Islet of Langerhans (tissue), 1 donor: Measurements from ENCODE around the gene OPTC.
"Not testable (repeated sequence)": the region's sequence is repeated elsewhere in the genome, so short reads cannot be mapped to it uniquely, and the experiment has no call there.

Experiments used
- FAIRE-seq: peaks from one replicate; lab custom pipeline; 2011; peaks lifted over from hg19 to GRCh38; lab: Jason Lieb, UNC

Gene OPTC, protein sequence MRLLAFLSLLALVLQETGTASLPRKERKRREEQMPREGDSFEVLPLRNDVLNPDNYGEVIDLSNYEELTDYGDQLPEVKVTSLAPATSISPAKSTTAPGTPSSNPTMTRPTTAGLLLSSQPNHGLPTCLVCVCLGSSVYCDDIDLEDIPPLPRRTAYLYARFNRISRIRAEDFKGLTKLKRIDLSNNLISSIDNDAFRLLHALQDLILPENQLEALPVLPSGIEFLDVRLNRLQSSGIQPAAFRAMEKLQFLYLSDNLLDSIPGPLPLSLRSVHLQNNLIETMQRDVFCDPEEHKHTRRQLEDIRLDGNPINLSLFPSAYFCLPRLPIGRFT

DNA sequence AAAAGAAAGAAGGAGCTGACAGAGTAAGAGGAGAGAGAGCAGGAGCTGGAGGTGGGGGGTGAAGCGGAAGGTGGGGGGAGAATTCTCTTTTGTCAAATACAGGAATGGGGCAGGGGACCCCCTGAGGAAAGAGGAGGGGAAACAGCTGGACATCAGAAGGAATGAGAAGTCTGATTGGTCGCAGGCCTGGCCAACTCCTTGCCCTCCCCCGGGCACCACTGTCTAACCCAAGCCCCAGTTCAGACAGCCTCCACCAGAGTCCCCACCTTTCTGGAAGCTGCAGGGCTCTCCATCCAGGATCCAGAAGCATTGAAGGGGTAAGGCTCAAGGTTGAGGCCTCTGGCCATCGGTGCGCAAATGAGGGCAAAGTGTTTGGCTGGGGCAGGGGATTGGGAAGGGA lies at the start of gene OPTC:
Gene OPTC, plus strand, starts transcription at position 253 of the 400 bp plus-strand sequence. CDS start 1,853 bp downstream, outside the sequence.
- FAIRE-seq: no peak

DNA sequence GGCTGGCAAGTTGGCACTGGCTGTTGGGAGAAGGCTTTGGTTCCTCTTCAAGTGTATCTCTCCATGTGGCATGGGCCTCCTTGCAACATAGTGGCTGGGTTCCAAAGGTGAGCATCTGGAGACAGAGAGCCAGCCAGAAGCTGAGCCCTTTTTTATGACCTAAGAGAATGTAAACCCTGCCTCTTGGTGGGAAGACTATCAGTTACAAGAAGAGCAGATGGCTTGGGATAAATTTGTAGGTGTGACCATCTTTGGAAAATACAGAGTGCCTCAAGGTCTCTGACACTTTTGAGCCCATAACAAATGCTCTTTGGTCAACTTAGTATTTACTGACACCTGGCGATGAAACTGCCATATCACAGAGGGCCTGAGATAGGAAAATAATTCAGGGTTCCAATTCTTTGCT lies 49.8 kb upstream of the OPTC start:
- FAIRE-seq: no peak

DNA sequence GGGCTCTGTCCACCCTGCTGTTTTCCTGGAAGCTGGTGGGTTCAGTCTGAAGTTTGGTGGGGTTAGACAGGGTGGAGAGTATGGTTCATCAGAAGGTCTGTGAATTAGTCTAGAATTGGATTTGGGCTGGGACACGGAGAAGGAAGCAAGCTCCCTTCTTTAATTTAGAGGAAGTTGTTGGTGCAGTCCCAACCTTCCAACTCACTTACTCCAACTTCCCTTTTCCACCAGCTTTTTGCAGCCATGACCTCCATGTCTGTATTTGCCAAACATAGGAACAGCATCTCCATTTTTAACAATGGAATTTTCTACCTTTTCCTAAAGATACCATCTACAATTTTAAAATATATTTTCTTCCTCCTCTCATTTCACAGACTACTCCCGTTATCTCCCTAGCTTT lies 46.8 kb upstream of the OPTC start:
- no peak for FAIRE-seq

DNA sequence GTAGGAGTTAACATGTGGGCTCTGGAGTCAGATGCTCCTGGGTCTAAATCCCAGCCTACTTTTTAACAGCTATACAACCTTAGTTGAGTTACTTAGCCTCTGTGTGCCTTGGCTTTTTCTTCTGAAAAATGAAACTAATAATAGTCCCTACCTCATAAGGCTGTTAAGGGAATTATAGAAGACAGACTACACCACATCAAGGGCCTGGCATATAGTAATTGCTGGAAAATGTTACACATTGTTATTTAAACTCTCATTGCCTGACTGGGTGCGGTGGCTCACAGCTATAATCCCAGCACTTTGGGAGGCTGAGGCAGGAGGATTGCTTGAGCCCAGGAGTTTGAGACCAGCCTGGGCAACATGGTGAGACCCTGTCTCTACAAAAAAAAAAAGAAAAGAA lies 46.4 kb upstream of the OPTC start:
- not testable (repeated sequence) for FAIRE-seq

DNA sequence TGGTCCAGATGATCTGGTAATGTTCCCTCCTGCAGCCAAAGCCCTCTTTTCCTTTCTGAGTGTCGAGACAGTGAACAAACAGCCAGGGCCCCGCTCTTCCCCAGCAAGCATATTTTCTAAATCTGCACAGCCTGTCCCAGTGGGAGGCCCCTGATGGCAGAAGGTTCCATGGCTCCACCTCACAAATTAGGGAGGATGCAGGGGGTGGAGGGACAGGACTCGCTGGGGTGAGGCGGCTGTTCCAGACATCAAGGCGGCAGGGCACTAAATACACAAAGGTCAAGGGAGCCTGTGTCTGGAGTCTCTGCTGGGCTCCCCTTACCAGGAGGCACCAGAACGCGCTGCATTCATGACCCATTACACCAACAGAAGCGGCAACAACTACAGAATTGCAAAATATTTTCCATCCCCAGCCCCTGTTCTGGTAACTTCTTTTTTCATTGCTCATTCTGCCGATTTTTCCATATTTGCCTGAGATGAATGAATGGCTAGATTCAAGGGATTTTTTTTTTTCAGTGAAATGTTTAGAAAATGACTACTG lies 45.4 kb upstream of the OPTC start:
- FAIRE-seq: no peak

DNA sequence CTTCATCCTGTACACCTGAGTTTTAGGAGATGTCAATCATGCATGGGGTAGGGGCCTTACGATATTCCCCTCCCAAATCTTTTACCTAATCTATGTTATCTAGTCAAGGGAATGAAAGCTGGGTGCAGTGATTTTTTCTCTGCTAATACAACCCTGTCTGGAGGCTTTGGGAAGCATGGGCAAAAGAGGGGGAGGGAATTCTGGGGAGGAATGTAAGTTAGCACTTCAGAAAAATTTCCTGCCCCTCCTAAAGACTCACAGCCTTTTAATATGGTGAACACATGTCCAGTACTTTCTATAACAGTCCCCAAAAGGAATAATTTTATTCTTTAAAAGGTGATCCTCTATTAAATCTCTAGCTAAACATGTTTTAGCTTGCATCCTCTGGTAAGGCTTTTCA lies 44.0 kb upstream of the OPTC start:
- no peak for FAIRE-seq

DNA sequence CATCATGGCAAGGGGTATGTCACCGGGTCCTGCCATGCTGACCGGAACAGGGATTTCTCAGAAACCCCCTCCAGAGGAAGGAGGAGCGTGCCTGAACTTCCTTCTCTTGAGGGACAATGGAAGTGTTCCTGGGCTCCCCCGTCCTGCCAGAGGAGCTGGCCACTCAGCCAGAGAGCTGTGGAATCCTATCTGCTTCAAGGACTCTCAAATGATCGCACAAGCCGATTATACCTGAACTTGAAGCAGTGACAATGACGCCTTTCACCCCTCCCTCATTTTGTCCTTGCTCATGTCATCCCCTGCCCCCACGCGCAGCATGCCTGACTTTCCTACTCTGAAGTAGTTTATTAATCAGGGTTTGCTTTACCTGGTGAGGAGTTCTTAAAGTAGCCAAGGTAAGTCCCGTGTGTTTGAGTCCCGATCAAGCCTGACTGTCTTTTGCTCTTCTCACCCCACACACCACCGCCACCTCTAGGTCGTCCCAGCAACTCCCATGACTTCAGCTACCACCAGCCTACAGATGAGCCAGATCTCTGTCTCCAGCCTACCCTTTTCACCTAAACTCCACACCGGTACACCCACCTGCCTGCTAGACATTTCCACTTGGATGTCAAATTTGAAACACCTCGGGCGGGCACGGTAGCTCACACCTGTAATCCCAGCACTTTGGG lies 43.3 kb upstream of the OPTC start:
- no peak for FAIRE-seq

DNA sequence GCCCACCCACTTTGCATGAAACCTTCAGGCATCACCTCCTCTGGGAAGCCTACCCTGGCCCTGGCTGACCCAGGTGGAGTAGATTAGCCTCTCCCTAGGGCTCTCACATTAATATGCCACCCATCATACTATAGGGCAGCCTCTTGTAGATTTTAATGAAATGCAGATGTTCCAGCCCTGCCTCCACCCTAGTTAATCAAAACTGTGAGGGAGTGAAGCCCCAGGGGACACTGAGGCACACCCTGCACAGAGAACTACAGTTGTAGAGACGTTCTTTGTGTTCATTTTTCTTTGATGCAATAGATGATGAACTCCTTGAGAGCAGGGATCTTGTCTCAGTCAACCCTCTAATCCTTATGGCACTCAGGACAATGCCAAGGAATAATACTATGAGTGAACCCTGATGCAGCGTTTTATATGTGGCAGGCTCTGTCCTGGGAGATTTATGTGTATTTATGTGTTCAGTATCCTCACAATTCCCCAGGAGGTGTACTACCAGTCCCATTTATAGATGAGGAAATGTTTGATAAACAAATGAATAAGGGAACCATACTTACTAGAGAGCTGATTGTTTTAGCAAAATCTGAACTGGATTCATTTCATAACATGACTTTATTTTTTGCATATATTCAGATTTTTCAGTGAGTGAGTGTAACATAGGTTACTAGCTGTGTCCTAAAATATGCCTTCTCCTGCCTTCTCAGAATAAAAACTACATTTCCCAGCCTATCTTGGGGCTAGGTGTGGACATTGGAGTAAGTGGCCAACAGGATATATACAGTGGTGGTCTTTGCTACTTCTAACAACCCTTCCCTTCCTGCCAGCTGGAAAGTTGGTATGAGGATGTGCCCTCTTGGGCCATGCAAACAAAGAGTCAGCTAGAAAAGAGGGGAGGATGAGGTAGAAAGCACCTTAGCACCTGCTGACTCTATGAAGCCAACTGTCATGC lies 41.8 kb upstream of the OPTC start:
- FAIRE-seq: no peak

DNA sequence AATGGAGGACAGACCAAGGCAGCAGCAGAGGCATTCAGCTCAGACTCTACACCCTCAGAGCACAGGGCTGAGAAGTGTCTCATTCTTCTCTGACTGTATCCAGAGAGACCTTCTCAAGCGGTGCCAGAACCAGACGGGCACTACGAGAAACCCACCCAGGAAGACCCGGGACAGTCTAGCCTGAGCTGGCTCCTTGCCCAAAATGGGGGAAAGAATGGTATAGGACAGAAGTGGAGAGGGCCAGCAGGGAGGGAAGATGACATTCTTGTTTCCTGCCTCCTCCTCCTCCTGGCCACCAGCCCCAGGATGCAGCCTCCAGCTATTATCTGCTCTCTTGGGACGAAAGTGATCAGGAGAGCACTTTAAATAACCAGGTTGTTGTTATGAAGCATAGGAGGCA lies 40.9 kb upstream of the OPTC start:
- no peak for FAIRE-seq

DNA sequence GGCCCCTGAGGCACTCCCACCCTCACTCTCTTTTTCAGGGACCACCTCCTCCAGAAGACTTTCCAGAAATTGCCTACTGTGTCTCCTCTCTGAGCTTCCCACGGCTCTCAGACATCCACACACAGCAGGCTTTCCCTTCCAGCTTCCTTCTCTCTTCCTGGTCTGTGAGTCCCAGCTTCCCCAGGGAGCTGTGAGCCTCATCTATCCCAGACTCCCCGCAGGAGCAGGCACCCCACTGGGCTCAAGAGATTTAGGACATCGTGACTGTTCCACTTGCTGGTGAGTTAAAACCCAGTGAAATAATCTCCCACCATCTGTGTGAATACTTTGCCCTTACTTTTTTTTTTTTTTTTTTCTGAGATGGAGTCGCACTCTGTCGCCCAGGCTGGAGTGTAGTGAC lies 40.3 kb upstream of the OPTC start:
- FAIRE-seq: no peak

DNA sequence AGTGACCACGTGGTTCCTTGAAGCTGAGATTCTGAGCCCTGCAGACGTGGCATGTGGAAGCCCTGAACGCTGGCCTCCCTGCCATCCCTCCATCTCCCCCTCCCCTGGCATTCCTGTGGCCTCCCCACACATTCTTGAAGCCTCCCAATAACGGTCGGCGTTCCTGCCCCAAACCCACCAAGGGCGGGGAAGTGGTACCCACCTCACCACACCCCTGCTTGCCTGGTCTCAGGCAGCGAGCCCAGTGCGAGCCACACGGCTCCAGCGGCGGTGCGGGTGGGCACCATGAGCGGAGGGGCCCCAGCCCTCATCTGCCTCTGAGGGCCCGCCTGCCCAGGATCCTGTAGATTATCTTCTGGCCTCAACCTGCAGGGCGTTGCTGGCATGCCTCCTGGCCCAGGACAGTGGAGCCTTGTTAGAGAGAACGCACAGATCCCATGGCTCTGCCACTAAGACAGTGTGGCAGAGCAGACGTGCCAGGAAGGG lies 38.9 kb upstream of the OPTC start:
- no peak for FAIRE-seq

DNA sequence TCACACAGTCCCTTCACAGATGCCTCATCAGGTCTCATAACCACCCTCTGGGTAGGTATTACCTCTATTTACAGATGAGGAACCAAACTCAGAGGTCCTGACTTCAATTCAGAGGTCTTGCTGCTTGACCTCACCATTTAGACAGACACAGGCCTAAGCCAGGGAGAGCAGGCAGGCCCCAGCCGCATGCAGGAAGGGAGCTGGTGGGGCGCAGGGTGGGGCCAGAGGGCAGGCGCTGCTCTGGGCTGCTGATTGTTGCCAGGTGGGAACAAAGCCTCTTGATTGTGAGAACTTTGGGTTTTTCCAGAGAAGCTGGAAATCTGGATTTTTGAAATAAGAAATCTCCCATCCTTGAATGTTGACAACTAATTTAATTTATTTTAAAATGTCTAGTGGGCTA lies 38.2 kb upstream of the OPTC start:
- no peak for FAIRE-seq

DNA sequence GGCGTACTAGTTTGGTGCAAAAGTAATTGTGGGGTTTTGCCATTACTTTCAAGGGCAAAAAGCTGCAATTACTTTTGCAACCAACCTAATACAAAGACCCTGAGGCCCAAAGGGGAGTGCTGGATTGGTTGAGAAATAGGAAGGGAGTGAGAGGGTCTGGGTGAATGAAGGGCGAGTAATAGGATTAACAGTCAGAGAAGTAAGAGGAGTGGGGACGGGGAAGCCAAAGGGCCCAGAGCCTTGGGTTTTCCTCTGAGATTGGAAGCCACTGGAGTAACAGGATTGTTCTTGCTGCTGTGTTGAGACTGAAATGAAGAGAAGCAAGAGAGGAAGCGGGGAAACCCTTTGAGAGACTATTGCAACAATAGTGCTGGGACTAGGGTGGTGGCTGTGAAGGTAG lies 37.4 kb upstream of the OPTC start:
- FAIRE-seq: no peak

DNA sequence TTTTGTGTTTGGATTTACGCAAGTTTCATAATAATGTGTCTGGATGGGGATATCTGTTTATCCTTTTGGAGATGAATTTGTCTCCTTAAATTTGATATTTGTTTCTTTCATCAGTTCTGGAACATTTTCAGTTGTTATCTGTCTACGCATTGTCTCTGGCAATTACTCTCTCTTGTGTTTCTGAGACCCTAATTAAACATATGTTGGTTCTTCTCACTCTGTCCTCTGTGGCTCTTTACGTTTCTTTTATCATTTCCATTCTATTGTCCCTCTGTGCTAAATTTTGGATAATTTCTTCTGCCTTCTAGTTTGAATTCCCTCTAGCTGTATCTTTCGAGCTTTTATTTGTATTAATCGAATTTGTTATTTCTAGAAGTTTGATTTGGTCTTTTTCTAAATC lies 35.9 kb upstream of the OPTC start:
- no peak for FAIRE-seq

DNA sequence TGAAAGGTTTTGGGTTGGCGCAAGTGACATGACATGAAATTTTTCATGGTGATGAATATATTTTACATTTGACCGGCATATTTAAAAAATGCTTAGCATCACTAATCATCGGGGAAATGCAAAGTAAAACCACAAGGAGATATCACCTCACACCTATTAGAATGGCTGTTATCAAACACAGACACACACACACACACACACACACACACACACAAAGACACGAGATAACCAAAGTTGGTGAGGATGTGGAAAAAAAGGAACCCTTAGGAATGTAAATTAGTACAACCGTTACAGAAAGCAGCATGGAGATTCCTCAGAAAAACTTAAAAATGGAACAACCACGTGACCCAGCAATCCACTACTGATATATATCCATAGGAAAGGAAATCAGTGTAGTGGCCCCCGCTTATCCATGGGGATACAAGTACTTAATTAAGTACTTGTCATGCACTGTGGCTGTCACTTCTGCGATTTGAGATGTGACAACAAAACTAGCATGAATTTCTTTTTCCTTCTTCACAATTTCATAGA lies 34.2 kb upstream of the OPTC start:
- FAIRE-seq: no peak

DNA sequence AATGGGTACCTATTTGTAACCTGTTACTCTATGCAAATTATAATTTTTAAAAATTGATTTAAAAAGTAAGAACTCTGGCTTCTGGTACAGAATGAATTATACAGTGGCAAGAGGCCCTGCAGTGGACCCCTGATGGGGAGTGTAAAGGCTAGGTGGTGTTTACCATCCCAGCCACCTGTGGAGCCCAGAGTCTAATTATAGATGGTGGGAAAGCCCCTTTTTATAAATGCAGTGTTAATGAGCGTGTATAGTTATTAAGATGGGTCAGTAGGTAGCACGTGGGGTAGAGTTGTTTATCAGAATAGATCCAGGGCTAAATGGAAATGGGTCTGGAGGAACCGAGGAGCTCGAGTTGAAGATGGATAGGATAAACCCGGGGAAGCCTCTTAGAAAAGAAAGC lies 32.2 kb upstream of the OPTC start:
- no peak for FAIRE-seq

DNA sequence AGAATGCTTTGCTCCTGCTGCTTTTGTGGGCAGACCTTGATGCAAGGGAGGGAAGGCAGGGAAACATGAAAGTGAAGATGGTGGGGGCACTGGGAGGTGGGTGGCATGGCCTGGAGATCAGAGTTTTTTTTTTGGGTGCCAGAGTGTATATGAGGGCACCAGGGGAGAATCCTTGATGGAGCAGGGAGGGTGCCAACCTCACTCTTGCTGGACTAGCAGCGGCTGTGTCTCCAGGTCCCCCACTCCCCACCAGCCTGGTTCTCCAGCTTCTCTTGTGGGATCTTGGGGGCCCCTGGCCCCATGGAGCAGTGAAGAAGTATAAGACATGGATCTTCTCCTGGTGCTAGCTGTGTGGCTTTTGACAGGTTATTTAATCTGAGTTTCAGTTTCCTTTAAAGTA lies 31.8 kb upstream of the OPTC start:
- no peak for FAIRE-seq

DNA sequence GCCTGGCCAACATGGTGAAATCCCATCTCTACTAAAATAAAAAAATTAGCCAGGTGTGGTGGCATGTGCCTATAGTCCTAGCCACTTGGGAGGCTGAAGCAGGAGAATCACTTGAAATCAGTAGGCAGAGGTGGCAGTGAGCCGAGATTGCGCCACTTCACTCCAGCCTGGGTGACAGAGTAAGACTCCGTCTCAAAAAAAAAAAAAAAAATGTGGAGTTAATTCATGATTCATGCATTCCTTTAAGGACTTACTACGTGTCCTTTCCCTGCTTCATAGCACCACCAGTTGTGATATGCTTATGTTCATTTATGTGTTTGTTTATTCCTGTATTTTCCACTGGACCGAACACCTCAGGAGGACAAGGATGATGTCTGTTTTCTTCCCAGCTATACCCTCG lies 31.1 kb upstream of the OPTC start:
- no peak for FAIRE-seq

DNA sequence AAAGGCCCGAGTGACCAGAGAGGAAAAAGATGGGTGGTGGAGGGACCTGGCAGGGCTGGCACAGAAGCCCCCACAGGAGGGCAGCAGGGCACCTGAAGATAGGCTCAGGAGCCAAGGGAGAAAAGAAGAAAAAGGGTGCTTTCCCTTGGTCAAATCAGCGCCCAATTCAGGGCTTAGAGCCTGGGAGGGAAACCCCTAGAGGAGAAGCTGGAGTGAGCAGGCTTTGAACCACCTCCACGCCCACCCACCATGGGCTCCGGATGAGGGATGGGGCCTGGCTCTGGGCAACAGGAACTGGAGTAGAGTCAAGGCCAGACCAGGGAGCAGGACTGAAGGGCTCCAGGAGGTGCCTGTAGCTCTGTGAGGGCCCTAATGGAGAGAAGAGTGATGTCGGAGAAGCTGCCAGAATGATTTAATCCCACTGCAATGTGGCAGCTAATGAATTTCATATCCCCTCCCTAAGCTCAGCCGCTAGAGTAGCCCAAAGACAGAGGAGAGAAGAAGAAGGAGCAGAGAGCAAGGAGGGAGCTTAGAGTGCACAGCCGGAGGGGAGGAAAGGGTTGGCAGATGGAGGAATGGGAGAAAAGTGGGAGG lies 30.4 kb upstream of the OPTC start:
- no peak for FAIRE-seq

DNA sequence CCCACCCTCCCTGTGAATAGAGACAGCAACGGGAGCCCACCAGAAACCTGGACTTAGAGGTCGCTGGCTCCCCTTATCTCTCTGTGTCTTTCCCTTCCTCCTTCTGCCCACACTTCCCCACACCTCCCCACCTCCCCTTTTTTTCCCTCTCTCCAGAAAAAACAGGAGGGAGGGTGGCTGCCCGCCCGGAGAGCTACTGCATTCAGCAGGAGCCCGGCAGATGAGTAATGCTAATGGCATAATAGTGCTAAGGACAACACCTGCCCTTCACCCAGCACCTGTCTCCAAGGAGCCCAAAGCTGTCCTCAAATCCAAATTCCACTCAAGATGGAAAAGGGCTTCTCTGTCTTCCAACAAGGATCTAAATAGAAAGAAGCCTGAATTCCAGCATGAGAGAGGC lies 29.7 kb upstream of the OPTC start:
- no peak for FAIRE-seq

DNA sequence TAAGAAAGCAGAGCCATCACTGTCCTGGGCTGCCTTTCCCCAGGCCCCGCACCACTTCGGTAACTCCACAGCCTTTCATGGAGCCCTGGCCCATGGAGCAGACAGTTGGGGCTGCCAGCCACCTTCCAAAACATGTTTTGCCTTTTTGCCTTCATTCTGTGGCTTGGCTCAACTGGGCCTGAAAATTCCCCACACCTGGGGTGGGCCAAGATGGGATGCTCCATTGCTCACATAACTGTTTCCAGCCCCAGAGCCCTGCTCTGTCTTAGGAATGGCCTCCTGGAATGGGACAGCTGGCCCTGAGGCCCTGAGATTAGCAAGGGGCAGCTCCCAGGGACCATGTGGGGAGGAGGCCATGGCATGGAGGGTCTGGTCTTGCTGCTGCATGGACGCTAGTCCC lies 29.2 kb upstream of the OPTC start:
- no peak for FAIRE-seq
